Pancreas (tissue), 10 donors: Measurements from ENCODE around the gene FBLN1. TPM values are rescaled to one million over a fixed set of nuclear protein-coding genes. Genes with fewer than 3 reads are reported as not detected.

Experiments used
- ATAC-seq, 4 donors: fragments of 200-7000 bp; cut with Tn5 transposase; one replicate each; pipeline versions ENCODE4 v1.8.0 to v1.9.1; 2020; ENCODE audit warnings: mild to moderate bottlenecking in 4 of 4, moderate library complexity in 4 of 4
- DNase-seq, 6 donors: peaks; one replicate each; pipeline ENCODE4 v3.0.0-alpha.2; 2020
- FAIRE-seq: peaks from 2 replicates; lab custom pipeline; 2012; peaks lifted over from hg19 to GRCh38; lab: Jason Lieb, UNC
- H3K27ac ChIP-seq, 4 donors: fragments of 200-600 bp; sonication (generic); 1 replicate in 3 of 4; 2 replicates in 1 of 4; pipeline versions ENCODE4 v1.5.0 to v1.8.0; 2020
- H3K27me3 ChIP-seq, 4 donors: fragments of 200-600 bp; one replicate each; pipeline ENCODE4 v1.8.0; 2021
- H3K36me3 ChIP-seq, 3 donors: fragments of 200-600 bp; sonication (generic) in 1 of 3; one replicate each; pipeline versions ENCODE4 v1.5.0 to v1.8.0; 2020 to 2021
- H3K4me1 ChIP-seq, 3 donors: fragments of 200-600 bp; one replicate each; pipeline ENCODE4 v1.8.0; 2021
- H3K4me3 ChIP-seq, 4 donors: fragments of 200-600 bp; sonication (generic) in 2 of 4; one replicate each; pipeline versions ENCODE4 v1.5.0 to v1.8.0; 2020 to 2021
- H3K9me3 ChIP-seq, 4 donors: fragments of 200-600 bp; one replicate each; pipeline ENCODE4 v1.8.0; 2021
- WGBS, 2 donors: extraction: QIAGEN DNeasy Blood & Tissue Kit; methylation state at CpG; one replicate each; pipeline ENCODE4 v1.1.7; 2013; 5-methylcytosine and 5-hydroxymethylcytosine counted together
- intact Hi-C, 3 donors: fragments of 100-400 bp; cut with DNase I; formaldehyde crosslinking; loops; one replicate each; pipeline versions ENCODE4 v1.11.1 to v1.14.2; 2022
- polyA plus RNA-seq, 2 donors: library from polyadenylated mRNA; stranded (reverse); fragments of 200-250 nt; gene quantifications; one replicate each; pipeline ENCODE4 v1.2.3, GENCODE V29; 2013
- total RNA-seq, 6 donors: library from RNA; stranded (reverse); fragmentation: NEBNext Ultra II Directional in 4 of 6; extraction: Animal tissue kit (Norgen Biotek cat#: 25700) in 4 of 6; gene quantifications; one replicate each; pipeline versions ENCODE4 v1.2.1 to v1.2.4, GENCODE V29; 2021 to 2023
- TF ChIP-seq, protein P1 (sequence below), 4 donors: fragments of 200-600 bp; sonication (generic) in 3 of 4; IDR thresholded peaks; one replicate each; pipeline versions ENCODE4 v1.5.0 to v1.8.0; 2021; ENCODE audit warnings: antibody characterized with exemption in 4 of 4
- donor health status: healthy with polysubstance abuse.
- donor health status: DM: no; HTN: no; CAD: no; lungs with moderate emphysema.
- donor health status: DM: no; HTN: no; CAD: no.
- donor health status: control.
- donor health status: control.
- donor health status: Bipolar disorder and iron deficiency.
- donor health status: DM: yes; HTN: yes; CAD: no.
- donor health status: DM: no; HTN: no; CAD: no.
- donor health status: DM: no; HTN: no; CAD: no.
- donor health status: DM: yes; HTN: yes; CAD: no.

Gene FBLN1
- total and polyA plus RNA-seq, 8 donors = 12.0 to 114 (median 21.5) TPM

DNA sequence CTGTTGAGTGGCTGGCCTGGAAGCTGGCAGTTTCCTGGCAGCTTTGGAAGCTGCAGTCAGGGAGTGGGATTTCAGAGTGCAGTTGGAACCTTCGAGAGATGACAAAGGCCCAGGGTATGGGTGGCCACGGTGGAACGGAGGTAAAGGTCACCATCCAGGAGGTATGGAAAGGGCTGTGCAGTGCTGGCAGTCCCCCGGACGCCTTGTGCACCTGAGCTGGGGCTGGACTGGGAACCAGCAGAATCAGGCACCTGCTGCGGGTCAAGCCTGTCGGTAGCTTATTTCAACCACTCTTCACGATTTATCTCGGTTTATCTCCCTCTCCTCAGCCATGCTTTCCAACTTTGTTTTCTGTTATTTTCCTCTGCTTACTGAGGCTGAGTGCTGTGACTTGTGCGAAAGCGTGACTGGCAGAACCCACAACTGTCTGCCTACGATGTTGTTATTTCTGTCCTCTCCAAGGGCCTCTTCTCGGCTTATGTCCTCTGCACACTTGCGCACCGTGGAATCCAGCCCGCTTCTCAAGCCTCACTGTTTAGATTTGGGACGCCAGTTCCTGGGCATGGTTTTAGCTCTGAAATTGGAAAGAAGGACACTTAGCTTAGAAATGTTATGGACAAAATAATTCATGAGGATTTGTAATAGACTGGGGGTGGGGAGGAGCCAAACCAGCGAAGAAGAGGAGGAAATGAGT lies 145.0 kb downstream of the FBLN1 start:
- no peak overlapping the region for H3K4me3 ChIP-seq
- WGBS, 2 donors = 69 to 83% methylated on average over 18 of the region's 18 CpGs
- no peaks in the 10 kb centered on the region for H3K27me3 ChIP-seq
- no peak for ATAC-seq
- no peaks in the 10 kb centered on the region for H3K36me3 ChIP-seq
- no peaks in the 10 kb centered on the region for H3K9me3 ChIP-seq
- DNase-seq = no peak
- no peak for FAIRE-seq
- H3K4me1 ChIP-seq = no peaks in the 10 kb centered on the region
- intact Hi-C loops = loop anchor here in 1 of 3 donors (10.0 kb wide), 1 partner anchor 217 kb away; no protein-coding TSS in a partner anchor
- TF ChIP-seq, protein P1, sequence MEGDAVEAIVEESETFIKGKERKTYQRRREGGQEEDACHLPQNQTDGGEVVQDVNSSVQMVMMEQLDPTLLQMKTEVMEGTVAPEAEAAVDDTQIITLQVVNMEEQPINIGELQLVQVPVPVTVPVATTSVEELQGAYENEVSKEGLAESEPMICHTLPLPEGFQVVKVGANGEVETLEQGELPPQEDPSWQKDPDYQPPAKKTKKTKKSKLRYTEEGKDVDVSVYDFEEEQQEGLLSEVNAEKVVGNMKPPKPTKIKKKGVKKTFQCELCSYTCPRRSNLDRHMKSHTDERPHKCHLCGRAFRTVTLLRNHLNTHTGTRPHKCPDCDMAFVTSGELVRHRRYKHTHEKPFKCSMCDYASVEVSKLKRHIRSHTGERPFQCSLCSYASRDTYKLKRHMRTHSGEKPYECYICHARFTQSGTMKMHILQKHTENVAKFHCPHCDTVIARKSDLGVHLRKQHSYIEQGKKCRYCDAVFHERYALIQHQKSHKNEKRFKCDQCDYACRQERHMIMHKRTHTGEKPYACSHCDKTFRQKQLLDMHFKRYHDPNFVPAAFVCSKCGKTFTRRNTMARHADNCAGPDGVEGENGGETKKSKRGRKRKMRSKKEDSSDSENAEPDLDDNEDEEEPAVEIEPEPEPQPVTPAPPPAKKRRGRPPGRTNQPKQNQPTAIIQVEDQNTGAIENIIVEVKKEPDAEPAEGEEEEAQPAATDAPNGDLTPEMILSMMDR (IDR thresholded peaks at IDR 0.05) = no peak
- H3K27ac ChIP-seq = no peak overlapping the region

DNA sequence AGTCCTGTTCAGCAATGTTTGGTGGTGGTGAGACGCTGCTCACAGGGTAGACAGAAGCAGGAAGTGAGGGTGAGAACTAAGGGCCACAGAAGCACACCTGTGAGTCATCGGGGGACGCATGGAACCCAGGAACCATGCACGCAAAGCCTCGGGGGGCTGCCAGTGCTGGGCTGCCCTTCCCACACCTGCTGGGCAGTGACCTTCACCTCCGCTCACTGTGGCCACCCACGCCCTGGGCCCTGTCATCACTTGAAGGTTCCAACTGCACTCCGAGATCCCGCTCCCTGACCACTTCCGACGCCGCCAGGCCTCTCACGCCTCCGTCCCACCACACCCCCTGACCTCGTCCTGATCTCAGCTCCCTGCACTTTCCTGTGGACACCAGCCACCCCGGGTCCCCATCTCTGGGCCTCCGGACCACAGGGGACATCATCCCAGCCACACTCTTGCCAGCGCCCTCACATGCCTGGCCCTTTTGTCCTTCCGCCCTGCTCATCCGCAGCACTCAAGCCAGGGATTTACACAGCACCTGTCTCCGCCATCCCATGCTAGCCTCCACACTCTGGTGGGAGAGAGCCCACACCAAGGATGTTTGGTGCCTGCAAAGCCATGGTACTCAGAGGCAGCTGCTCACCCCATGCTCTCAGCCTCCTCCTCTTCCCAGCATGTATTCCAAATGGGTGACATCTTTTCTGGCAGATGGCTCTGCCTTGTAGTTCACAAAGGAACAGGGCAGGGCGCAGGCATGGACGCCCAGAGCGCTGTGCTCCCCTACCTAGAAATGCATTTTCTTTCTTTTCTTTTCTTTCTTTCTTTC lies 145.8 kb downstream of the FBLN1 start:
- Histone ChIP-seq H3K4me3 (no peak overlapping the region), H3K9me3 (no peaks in the 10 kb centered on the region), H3K27me3 (no peaks in the 10 kb centered on the region), H3K4me1 (no peaks in the 10 kb centered on the region), H3K36me3 (no peaks in the 10 kb centered on the region), H3K27ac (no peak overlapping the region)
- intact Hi-C loops = loop anchor here in 1 of 3 donors (10.0 kb wide), 1 partner anchor 216 kb away; no protein-coding TSS in a partner anchor
- FAIRE-seq (no peak), DNase-seq (no peak), ATAC-seq (no peak)
- TF ChIP-seq, protein P1 (IDR thresholded peaks at IDR 0.05) = no peak
- 74 to 83% methylated on average over 22 to 24 of the region's 24 CpGs for WGBS, 2 donors

DNA sequence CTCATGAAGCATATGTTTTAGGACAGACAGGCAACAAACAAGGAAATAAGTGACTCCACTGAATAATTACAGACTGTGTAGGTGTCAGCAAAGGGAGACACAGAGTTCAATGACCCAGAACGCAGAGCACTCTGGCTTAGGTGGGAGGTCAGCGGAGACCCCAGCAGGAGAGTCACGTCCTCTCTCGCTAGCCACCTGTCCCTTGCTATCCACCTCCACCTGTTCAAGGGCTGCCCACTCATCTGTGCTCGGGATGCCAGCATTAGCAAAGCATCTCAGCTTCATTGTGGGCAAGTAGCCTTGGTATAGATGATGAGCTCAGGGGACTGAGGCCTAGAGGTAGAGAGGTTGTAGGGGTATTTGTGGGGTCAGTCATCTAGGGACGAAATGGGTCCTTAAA lies 147.1 kb downstream of the FBLN1 start:
- FAIRE-seq = no peak
- no peaks in the 10 kb centered on the region for H3K4me1 ChIP-seq
- no peaks in the 10 kb centered on the region for H3K36me3 ChIP-seq
- TF ChIP-seq, protein P1 (IDR thresholded peaks at IDR 0.05) = no peak
- intact Hi-C loops = loop anchor here in 1 of 3 donors (10.0 kb wide), 1 partner anchor 215 kb away; no protein-coding TSS in a partner anchor
- H3K27ac ChIP-seq = no peak overlapping the region
- H3K9me3 ChIP-seq = no peaks in the 10 kb centered on the region
- ATAC-seq = no peak
- H3K4me3 ChIP-seq = no peak overlapping the region
- no peaks in the 10 kb centered on the region for H3K27me3 ChIP-seq
- WGBS, 2 donors = 81 to 92% methylated on average over 6 of the region's 6 CpGs
- no peak for DNase-seq

DNA sequence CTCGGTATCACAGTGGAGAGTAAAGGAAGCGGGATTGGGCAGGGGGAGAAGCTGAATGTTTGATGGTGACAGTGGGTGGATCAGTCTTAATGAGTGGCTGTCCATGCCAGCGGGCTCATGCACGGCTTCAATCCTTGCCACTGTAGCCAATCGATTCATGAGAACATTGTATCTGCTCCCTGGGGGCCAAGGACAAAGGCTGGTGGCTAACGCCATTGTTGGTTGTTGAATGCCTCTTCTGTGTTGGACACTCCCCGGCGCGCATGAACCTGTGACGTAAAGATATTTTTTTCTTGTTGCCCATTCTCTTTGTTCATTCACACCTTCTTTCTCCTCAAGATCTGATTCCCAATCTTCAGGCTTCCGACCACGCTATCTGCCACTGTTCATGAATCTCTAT lies 148.0 kb downstream of the FBLN1 start:
- no peak overlapping the region for H3K4me3 ChIP-seq
- no peak for ATAC-seq
- no peak for FAIRE-seq
- no peaks in the 10 kb centered on the region for H3K27me3 ChIP-seq
- intact Hi-C loops = no loop called here
- H3K27ac ChIP-seq = no peak overlapping the region
- TF ChIP-seq, protein P1 (IDR thresholded peaks at IDR 0.05) = no peak
- no peaks in the 10 kb centered on the region for H3K36me3 ChIP-seq
- WGBS, 2 donors = 92 to 94% methylated on average over 12 of the region's 12 CpGs
- no peak for DNase-seq
- H3K9me3 ChIP-seq = no peaks in the 10 kb centered on the region
- no peaks in the 10 kb centered on the region for H3K4me1 ChIP-seq

Other genes starting within 250 kb of the FBLN1 start
- gene UPK3A, start 217.9 kb upstream of the FBLN1 start, total RNA-seq = not detected
- gene UPK3A, start 217.9 kb upstream of the FBLN1 start, polyA plus RNA-seq = under 1 TPM in 1 of 2 donors, not detected in 1; 0.21 TPM
- 10 to 100 TPM in 2 of 6 donors, 1 to 10 TPM in 4; 7.1 to 25.4 (median 8.2) TPM for gene FAM118A, start 192.9 kb upstream of the FBLN1 start, total RNA-seq
- 100 to 1,000 TPM in 1 of 2 donors, 10 to 100 TPM in 1; 19.0 to 127 TPM for gene FAM118A, start 192.9 kb upstream of the FBLN1 start, polyA plus RNA-seq
- gene SMC1B, start 89.3 kb upstream of the FBLN1 start, total RNA-seq = under 1 TPM in 1 of 6 donors, not detected in 5; 0.06 TPM
- not detected for gene SMC1B, start 89.3 kb upstream of the FBLN1 start, polyA plus RNA-seq
- gene RIBC2, start 89.2 kb upstream of the FBLN1 start, total RNA-seq = 1 to 10 TPM in 1 of 6 donors, under 1 TPM in 4, not detected in 1; 0.12 to 1.7 (median 0.29) TPM
- gene RIBC2, start 89.2 kb upstream of the FBLN1 start, polyA plus RNA-seq = under 1 TPM in 1 of 2 donors, not detected in 1; 0.54 TPM
- gene ATXN10, start 169.0 kb downstream of the FBLN1 start, total RNA-seq = 10 to 100 TPM; 59.7 to 75.1 (median 65.7) TPM
- 10 to 100 TPM; 19.1 to 50.5 TPM for gene ATXN10, start 169.0 kb downstream of the FBLN1 start, polyA plus RNA-seq